Suppressor macrophage treated with lipopolysaccharide for 4 hours (primary cell): ENCODE data around the gene NR5A2.

ENCODE experiments used
- DNase-seq: peaks from one replicate; pipeline ENCODE4 v3.0.0-alpha.2; 2020

Gene NR5A2

GRCh38 chr1:200075522-200075921 is 48.0 kb downstream of the NR5A2 start:
- no peak for DNase-seq

GRCh38 chr1:200075938-200076546 is 48.5 kb downstream of the NR5A2 start:
- DNase-seq: peak; percentile 32

- DNase-seq: no peak
Observed at GRCh38 chr1:200079232-200079940, 51.9 kb downstream of the NR5A2 start.

- no peak for DNase-seq
Observed at GRCh38 chr1:200081151-200081968, 53.9 kb downstream of the NR5A2 start.

- DNase-seq: no peak
Observed at GRCh38 chr1:200081969-200082245, 54.4 kb downstream of the NR5A2 start.

GRCh38 chr1:200082329-200082728 is 54.8 kb downstream of the NR5A2 start:
- DNase-seq: no peak

GRCh38 chr1:200090252-200091159 is 63.0 kb downstream of the NR5A2 start:
- DNase-seq: no peak

GRCh38 chr1:200095057-200095577 is 67.6 kb downstream of the NR5A2 start:
- no peak for DNase-seq

GRCh38 chr1:200096774-200097173 is 69.3 kb downstream of the NR5A2 start:
- no peak for DNase-seq

GRCh38 chr1:200099040-200099439 is 71.5 kb downstream of the NR5A2 start:
- DNase-seq: no peak

GRCh38 chr1:200103966-200104583 is 76.6 kb downstream of the NR5A2 start:
- DNase-seq: no peak

GRCh38 chr1:200107004-200107470 is 79.5 kb downstream of the NR5A2 start:
- DNase-seq: peak; percentile 12

- no peak for DNase-seq
Observed at GRCh38 chr1:200108659-200109058, 81.1 kb downstream of the NR5A2 start.

GRCh38 chr1:200112290-200112689 is 84.8 kb downstream of the NR5A2 start:
- DNase-seq: no peak

- peak; percentile 7 for DNase-seq
Observed at GRCh38 chr1:200115532-200115931, 88.0 kb downstream of the NR5A2 start.

- no peak for DNase-seq
Observed at GRCh38 chr1:200116324-200116723, 88.8 kb downstream of the NR5A2 start.

- no peak for DNase-seq
Observed at GRCh38 chr1:200118779-200119505, 91.4 kb downstream of the NR5A2 start.

GRCh38 chr1:200121421-200121820 is 93.9 kb downstream of the NR5A2 start:
- no peak for DNase-seq

- DNase-seq: no peak
Observed at GRCh38 chr1:200124309-200124708, 96.8 kb downstream of the NR5A2 start.

GRCh38 chr1:200128081-200128480 is 100.6 kb downstream of the NR5A2 start:
- DNase-seq: no peak
